ENCODE data around the gene SH3BP4. TPM values are rescaled to one million over a fixed set of nuclear protein-coding genes. Genes with fewer than 3 reads are reported as not detected.

Gene SH3BP4
- total RNA-seq, 1 donor from 2014 or later: 116 TPM

DNA sequence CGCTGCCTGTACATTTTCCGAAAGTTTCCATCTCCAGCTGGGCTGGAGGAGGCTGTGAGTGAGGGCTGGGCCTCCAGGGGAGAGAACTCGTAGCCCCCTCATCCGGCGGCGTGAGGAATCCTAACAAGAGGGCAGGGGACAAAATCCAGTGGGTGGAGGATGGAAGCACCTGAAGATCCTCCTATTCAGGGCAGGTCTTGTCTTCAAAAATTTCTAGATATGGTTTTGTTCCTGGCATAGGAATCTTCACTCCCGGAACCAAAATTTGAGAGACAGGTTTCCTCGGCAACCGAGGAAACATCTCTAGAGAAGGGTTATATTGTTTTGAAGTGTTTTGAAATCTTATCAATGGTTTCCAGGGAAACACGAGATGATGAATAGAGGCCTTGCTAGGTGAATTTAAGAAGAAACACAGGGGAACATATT is 136.7 kb downstream of the SH3BP4 start:
- peak; percentile 15 for DNase-seq (ENCODE audit: low read depth)

- no peak for DNase-seq (ENCODE audit: low read depth)
These were observed 139.6 kb downstream of the SH3BP4 start for GRCh38 chr2:235091421-235091820.

DNA sequence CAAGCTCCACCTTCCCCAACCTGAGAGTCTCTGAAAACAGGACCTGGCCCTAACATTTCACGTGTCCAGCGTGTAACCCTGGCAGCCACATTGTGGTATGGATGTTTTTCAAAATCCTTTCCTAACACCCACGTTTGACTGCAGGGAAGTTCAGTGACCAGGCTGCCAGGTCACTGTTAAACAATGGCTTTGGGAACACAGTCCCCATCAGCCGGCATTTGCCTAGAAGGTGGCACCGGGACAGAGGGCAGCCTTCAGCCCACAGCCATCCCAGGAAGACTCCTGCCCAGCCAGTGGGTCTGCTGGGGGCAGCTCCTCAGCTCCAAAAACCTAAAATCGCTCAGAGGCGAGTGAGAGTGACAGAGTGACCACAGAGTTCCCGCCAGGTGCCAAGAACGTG is 140.2 kb downstream of the SH3BP4 start:
- no peak for DNase-seq (ENCODE audit: low read depth)

- DNase-seq (ENCODE audit: low read depth): no peak
These were observed 140.8 kb downstream of the SH3BP4 start for GRCh38 chr2:235092433-235093223.

GRCh38 chr2:235094457-235094856 is 142.6 kb downstream of the SH3BP4 start:
- no peak for DNase-seq (ENCODE audit: low read depth)

DNA sequence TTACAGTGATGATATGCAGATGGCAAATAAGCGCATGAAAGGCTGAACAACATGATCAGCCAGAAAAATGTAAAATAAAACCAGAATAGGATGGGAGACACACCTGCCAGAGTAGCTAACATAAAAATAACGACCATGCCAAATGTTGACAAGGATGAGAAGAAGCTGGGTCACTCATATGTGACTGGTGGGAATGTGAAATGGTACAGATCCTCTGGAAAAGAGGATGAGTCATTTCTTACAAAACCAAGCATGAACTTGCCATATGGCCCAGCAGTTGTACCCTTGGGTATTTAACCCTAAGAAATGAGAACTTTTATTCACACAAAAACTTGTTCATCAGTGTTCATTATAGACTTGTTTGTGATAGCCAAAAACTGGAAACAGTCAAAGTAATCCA is 143.8 kb downstream of the SH3BP4 start:
- peak; percentile 44 for DNase-seq (ENCODE audit: low read depth)

GRCh38 chr2:235096447-235096846 is 144.6 kb downstream of the SH3BP4 start:
- no peak for DNase-seq (ENCODE audit: low read depth)

DNA sequence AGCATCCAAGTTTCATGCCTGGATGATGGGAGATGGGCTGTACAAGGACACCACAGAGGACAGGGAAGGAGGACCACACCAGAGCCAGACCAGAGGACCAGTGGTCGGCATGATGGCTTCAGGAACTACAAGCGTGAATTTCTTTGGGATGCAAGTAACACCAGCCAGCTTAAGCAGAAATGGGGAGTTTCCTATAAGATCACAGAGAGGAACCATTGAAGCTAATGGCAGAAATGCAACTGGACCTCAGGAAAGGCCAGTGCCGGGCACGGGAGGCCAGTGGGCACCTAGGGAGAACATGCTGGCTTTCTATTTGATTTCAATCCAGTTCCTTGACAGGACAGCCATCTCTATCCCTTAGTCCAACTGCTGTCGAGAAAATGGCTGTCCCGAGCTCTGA is 145.4 kb downstream of the SH3BP4 start:
- no peak for DNase-seq (ENCODE audit: low read depth)

DNA sequence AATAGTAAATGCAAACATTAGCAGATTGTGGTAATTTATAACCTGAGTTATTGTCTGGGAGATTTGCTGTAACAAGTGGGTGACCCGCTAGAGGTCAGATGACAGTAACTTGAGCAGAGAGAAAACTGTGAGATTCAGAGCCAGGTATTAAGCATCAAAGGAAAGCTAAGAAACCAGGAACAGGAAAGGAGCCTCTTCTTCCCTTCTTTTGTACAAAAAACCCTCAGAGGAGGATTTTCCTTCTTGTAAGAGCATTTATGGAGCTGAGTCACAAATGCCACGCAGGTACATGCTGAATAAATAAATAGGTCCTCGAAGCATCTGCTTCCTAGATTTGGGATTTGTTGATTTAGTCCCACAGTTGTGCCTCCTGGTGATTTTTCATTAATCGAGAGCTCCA is 146.5 kb downstream of the SH3BP4 start:
- DNase-seq (ENCODE audit: low read depth): peak; percentile 23

DNA sequence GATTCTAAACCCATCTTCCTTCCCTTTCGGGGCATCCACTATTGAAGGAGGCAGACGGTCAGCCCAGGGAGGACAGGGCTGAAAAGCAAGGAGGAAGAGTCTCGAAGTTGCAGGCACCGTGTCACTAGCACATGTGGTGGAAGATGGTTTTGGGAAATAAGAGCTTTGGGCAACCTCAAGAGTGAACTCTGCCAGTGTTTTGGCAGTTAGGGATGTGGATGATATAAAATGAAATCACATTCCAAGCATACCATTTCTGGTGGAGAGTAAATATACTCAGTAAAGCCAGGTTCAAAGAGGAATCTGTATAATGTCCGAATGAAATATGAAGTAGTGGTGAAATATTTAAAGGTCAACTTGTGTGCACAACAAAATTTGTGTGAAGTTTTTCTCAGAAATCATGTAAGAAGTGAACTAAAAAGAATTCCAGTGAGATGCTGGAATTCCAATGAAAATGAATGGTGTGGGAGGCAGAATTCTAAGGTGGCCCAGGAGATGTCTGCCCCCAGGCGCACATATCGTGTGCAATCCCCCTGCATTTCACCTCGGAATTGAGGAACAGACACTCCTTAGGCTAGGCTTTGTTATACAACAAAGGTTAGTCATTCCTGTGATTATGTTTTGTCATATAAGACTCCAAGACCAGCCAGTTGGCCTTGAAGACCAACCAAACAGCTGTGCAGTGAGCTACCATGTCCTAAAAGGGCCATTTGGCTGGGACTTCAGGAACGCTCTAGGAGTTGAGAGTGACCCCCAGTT is 147.1 kb downstream of the SH3BP4 start:
- peak; percentile 36 for DNase-seq (ENCODE audit: low read depth)

- DNase-seq (ENCODE audit: low read depth): no peak
These were observed 151.1 kb downstream of the SH3BP4 start for GRCh38 chr2:235102896-235103295.
